HUES48 (cell line): ENCODE results near the gene DMD.

Experiments used
- H3K27ac ChIP-seq: one replicate; pipeline ENCODE4 v1.7.0; 2013; ENCODE audit warnings: low read depth, low read length, inconsistent platforms
- H3K27me3 ChIP-seq: 2 replicates; pipeline ENCODE4 v1.6.1; 2013; ENCODE audit warnings: mild to moderate bottlenecking, low read length; ENCODE audit not compliant: control insufficient read depth, insufficient read depth
- H3K36me3 ChIP-seq: 2 replicates; pipeline ENCODE4 v1.6.1; 2013; ENCODE audit warnings: low read length; ENCODE audit not compliant: control insufficient read depth, insufficient read depth
- H3K4me1 ChIP-seq: 2 replicates; pipeline ENCODE4 v1.6.1; 2013; ENCODE audit warnings: mild to moderate bottlenecking, low read length; ENCODE audit not compliant: control insufficient read depth, insufficient read depth
- H3K4me3 ChIP-seq: 2 replicates; pipeline ENCODE4 v1.5.1; 2013; ENCODE audit warnings: mild to moderate bottlenecking, low read depth, low read length
- H3K9ac ChIP-seq: 2 replicates; pipeline ENCODE4 v1.6.1; 2013; ENCODE audit warnings: mild to moderate bottlenecking, low read depth, low read length, moderate library complexity
- H3K9me3 ChIP-seq: 2 replicates; pipeline ENCODE4 v1.6.1; 2013; ENCODE audit warnings: low read length; ENCODE audit not compliant: control insufficient read depth, insufficient read depth

The DMD gene

DNA sequence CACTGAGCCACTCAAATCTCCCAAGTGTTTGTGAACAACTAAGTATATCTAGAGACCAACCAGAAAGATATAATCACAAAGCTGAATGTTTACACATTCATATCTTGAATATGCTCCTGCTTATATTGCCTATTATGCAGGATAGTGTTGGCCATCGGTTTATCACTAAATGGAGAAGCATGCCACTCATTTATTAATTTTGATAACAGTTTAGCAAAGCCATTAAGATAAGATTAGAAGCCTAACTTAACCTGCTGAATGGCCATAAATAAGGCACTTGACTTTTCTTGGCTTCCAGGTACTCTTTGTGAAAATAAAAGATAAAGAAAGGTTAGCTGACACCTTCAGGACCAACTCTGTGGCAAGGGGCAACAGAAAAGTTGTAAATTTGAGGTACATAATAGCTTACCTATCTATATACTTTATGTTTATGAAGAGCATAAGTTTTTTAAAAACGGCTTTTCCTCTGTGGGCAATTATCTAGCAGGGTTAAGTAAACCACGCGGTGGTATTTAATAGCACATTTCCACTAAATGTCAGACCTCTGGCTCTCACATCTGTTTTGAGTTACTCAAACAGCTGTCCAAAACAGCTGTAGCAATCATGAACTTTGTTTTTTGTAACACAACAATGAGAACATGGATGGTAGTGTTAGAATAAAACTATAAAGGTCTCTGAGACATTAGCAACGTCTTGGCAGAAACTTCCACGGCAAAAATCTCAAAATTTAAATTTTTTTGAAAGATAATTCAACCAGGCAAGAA lies 2080.7 kb downstream of the DMD start:
- peaks cover 11% of the 10 kb centered on the region for H3K36me3 ChIP-seq
- H3K9me3 ChIP-seq, result no peaks in the 10 kb centered on the region
- no peak overlapping the region for H3K4me3 ChIP-seq
- H3K4me1 ChIP-seq, result no peaks in the 10 kb centered on the region
- H3K27ac ChIP-seq, result no peak overlapping the region
- no peak overlapping the region for H3K9ac ChIP-seq
- no peaks in the 10 kb centered on the region for H3K27me3 ChIP-seq

- Histone ChIP-seq H3K4me1 (no peaks in the 10 kb centered on the region), H3K4me3 (no peak overlapping the region), H3K9ac (no peak overlapping the region), H3K9me3 (no peaks in the 10 kb centered on the region), H3K27me3 (no peaks in the 10 kb centered on the region), H3K27ac (no peak overlapping the region), H3K36me3 (peaks cover 9% of the 10 kb centered on the region)
These were observed 2082.5 kb downstream of the DMD start for GRCh38 chrX:31128855-31129254.

DNA sequence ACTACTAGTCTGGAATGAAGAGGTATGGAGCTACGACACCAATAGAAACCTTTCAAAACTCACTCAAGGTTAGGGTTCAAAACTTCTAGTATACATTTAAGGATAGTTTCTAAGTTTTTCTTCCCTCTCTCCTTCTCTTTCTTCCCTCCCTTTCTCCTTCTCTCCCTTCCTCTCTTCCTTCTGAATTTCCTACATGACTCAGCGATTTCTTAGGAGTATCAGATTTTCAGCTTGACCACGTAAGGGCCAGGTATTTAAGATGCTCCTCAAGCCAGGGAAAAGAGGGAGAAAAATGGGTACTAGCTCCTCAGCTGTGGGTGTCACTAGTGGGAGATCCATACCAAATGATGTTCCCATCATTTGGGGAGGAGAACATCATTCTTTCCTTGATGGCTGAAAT lies 2083.6 kb downstream of the DMD start:
- H3K4me3 ChIP-seq, result no peak overlapping the region

DNA sequence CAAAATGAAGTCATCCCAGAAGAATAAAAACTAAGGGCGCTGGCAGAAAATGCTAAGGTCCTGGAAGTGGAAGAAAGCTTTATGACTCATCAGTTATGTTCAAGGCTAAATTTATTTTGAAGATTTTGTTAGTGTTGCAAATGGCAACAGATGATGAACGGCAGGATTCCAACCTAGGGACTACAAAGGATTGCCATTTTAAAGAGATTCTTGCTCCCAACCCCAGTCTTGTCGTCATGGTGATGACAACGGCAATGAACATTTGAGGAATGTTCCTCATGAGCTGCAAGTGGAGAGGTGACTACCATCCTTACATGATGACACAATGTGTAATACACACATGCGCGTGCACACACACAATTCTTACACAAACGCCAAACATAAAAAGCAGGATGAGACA lies 2085.1 kb downstream of the DMD start:
- H3K4me1 ChIP-seq, result no peaks in the 10 kb centered on the region
- no peaks in the 10 kb centered on the region for H3K9me3 ChIP-seq
- H3K27me3 ChIP-seq, result no peaks in the 10 kb centered on the region
- H3K27ac ChIP-seq, result no peak overlapping the region
- no peak overlapping the region for H3K4me3 ChIP-seq
- H3K36me3 ChIP-seq, result no peaks in the 10 kb centered on the region
- no peak overlapping the region for H3K9ac ChIP-seq

More for the DNA sequence above, 2083.6 kb downstream of the DMD start:
- H3K27ac ChIP-seq, result no peak overlapping the region
- H3K36me3 ChIP-seq, result peaks cover 4% of the 10 kb centered on the region; the same call in 1 of the 2 replicates
- H3K4me1 ChIP-seq, result no peaks in the 10 kb centered on the region
- H3K27me3 ChIP-seq, result no peaks in the 10 kb centered on the region
- no peak overlapping the region for H3K9ac ChIP-seq
- H3K9me3 ChIP-seq, result no peaks in the 10 kb centered on the region

GRCh38 chrX:31124536-31124935 lies 2086.8 kb downstream of the DMD start:
- Histone ChIP-seq H3K36me3 (no peaks in the 10 kb centered on the region), H3K27ac (no peak overlapping the region), H3K9ac (no peak overlapping the region), H3K4me1 (no peaks in the 10 kb centered on the region), H3K4me3 (no peak overlapping the region), H3K9me3 (no peaks in the 10 kb centered on the region), H3K27me3 (no peaks in the 10 kb centered on the region)

GRCh38 chrX:31123335-31123734 lies 2088.0 kb downstream of the DMD start:
- Histone ChIP-seq H3K4me3 (no peak overlapping the region), H3K4me1 (no peaks in the 10 kb centered on the region), H3K27ac (no peak overlapping the region), H3K9ac (no peak overlapping the region), H3K9me3 (no peaks in the 10 kb centered on the region), H3K36me3 (no peaks in the 10 kb centered on the region), H3K27me3 (no peaks in the 10 kb centered on the region)

DNA sequence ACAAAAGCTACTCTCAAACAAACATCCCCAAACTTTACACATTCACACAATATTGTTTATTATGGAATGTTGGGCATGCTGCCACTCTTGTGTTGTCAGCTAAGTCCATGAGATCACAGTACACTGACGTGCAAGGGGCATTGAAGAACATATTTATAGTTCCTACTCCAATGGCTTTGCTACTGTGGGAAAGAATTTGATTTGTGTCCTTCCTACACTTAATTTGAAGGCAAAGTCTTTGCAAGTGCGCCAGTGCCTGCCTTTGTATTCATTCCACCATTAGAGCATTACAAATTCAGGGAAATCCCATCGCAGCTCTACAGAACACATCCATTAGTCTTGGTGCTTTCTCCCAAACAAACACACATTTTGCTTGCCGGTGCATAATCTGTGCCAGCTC lies 2094.1 kb downstream of the DMD start:
- H3K27me3 ChIP-seq, result no peaks in the 10 kb centered on the region

GRCh38 chrX:31115398-31115797 lies 2096.0 kb downstream of the DMD start:
- no peak overlapping the region for H3K9ac ChIP-seq
- H3K27ac ChIP-seq, result no peak overlapping the region
- H3K27me3 ChIP-seq, result no peaks in the 10 kb centered on the region
- no peaks in the 10 kb centered on the region for H3K4me1 ChIP-seq
- no peak overlapping the region for H3K4me3 ChIP-seq
- H3K36me3 ChIP-seq, result no peaks in the 10 kb centered on the region
- no peaks in the 10 kb centered on the region for H3K9me3 ChIP-seq

More for the DNA sequence above, 2094.1 kb downstream of the DMD start:
- Histone ChIP-seq H3K9ac (no peak overlapping the region), H3K4me3 (no peak overlapping the region), H3K36me3 (no peaks in the 10 kb centered on the region), H3K9me3 (no peaks in the 10 kb centered on the region), H3K27ac (no peak overlapping the region), H3K4me1 (no peaks in the 10 kb centered on the region)

DNA sequence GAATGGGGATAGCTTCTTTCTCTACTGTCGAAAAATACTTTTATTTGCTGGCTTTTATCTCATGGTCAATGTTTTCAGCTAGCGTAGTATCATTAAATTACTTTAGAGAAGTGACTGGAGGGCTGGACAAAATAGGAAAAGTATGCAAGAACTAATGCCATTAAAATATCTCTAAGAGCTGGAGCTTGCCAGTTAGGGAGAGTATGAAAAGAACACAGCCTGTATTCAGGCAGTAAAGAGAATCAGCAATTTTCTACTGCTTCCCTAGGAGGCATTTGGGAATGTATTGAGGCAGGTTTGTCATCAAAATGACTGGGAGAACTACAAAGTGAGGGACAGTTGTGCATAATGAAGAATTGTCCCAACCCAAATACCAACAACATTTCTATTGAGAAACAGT lies 2096.5 kb downstream of the DMD start:
- Histone ChIP-seq H3K36me3 (no peaks in the 10 kb centered on the region), H3K4me3 (no peak overlapping the region), H3K27ac (no peak overlapping the region), H3K4me1 (no peaks in the 10 kb centered on the region), H3K9me3 (no peaks in the 10 kb centered on the region), H3K9ac (no peak overlapping the region), H3K27me3 (no peaks in the 10 kb centered on the region)

DNA sequence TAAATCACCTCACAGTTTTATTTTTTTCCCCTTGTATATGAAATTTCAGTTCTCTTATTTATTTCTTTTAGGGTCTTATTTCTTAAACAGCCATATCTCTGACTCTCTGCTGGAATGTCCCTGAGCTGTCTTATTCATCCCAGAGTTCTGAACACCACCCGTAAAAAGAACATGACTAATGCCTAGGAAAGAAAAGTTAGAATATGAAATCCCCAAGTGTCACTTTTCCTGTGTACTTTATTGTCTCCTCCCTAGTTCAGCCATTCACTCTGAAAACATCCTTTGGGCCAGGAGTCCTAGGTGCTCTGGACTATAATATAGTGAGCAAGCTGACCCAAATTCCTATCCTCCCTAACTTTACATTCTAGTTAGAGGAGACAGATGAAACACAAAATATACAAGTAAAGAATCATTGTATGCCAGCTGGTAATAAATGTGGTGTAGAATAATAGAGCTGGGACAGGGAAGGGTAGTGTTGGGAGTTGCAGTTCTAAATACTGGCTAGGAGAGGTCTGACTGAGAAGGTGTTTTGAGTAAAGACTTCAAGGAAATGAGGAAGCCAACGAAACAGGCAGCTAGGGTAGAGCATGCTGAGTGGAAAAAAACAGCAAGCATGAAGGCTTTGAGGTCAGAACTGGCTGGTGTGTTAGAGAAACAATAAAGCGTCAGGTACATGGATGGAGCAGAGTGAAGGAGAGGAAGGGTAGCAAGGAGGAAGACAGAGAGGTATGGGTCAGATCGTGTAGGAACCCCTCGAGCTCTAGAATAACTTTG lies 2098.9 kb downstream of the DMD start:
- no peaks in the 10 kb centered on the region for H3K4me1 ChIP-seq
- H3K4me3 ChIP-seq, result no peak overlapping the region
- no peak overlapping the region for H3K9ac ChIP-seq
- no peaks in the 10 kb centered on the region for H3K27me3 ChIP-seq
- no peak overlapping the region for H3K27ac ChIP-seq
- H3K9me3 ChIP-seq, result no peaks in the 10 kb centered on the region
- H3K36me3 ChIP-seq, result no peaks in the 10 kb centered on the region

GRCh38 chrX:31110657-31111056 lies 2100.7 kb downstream of the DMD start:
- Histone ChIP-seq H3K9ac (no peak overlapping the region), H3K27ac (no peak overlapping the region), H3K9me3 (no peaks in the 10 kb centered on the region), H3K4me3 (no peak overlapping the region), H3K4me1 (no peaks in the 10 kb centered on the region), H3K36me3 (no peaks in the 10 kb centered on the region), H3K27me3 (no peaks in the 10 kb centered on the region)
